H1 (cell line): ENCODE measurements around the gene BABAM2. TPM values are rescaled to one million over a fixed set of nuclear protein-coding genes. Genes with fewer than 3 reads are reported as not detected.

Source experiments
- ASH2L ChIP-seq: fragments of 200-600, 300-600 bp; sonication (generic); IDR thresholded peaks from one replicate; pipeline ENCODE4 v1.7.1; 2017; ENCODE audit warnings: low read length
- EP300 ChIP-seq, 2 experiments: IDR thresholded peaks; 1 replicate in 1 of 2; 2 replicates in 1 of 2; pipeline ENCODE4 v1.6.1; 2011 to 2012; ENCODE audit warnings: low read depth in 2 of 2, low read length in 2 of 2, mild to moderate bottlenecking in 2 of 2, borderline replicate concordance in 1 of 2, inconsistent platforms in 1 of 2, moderate library complexity in 1 of 2
- PHF8 ChIP-seq: fragments of 200-600 bp; sonication (generic); conservative IDR thresholded peaks from 2 replicates; pipeline ENCODE4 v1.7.1; 2012; ENCODE audit warnings: low read depth, mild to moderate bottlenecking, inconsistent platforms, low read length, moderate library complexity
- RAD21 ChIP-seq, 2 experiments: IDR thresholded peaks in 1 of 2; conservative IDR thresholded peaks in 1 of 2; 2 replicates each; pipeline ENCODE4 v1.6.1; 2011; ENCODE audit warnings: low read depth in 2 of 2, low read length in 2 of 2, improper control_type of control experiment in 1 of 2, inconsistent platforms in 1 of 2, mild to moderate bottlenecking in 1 of 2, moderate library complexity in 1 of 2
- SP2 ChIP-seq: IDR thresholded peaks from 2 replicates; pipeline ENCODE4 v1.6.1; 2012; ENCODE audit warnings: mild to moderate bottlenecking, low read length, inconsistent platforms
- polyA plus RNA-seq, 7 experiments: library from polyadenylated mRNA; depleted of rRNA in 3 of 7; stranded (reverse) in 5 of 7; unstranded in 2 of 7; fragments of >200 nt in 5 of 7; fragments of 200-250 nt in 2 of 7; gene quantifications; 1 replicate in 5 of 7; 2 replicates in 1 of 7; 4 replicates in 1 of 7; pipeline versions ENCODE4 v1.2.1 to v1.2.3, GENCODE V29; 2011 to 2013; ENCODE audit warnings: missing spikeins in 2 of 7, mixed read lengths in 2 of 7
- total RNA-seq: library from RNA; stranded (reverse); fragmentation: NEBNext Ultra II Directional; extraction: Animal tissue kit (Norgen Biotek cat#: 25700); gene quantifications from 2 replicates; pipeline ENCODE4 v1.2.1, GENCODE V29; 2021
- TF ChIP-seq, protein P1 (sequence below): IDR thresholded peaks from 2 replicates; pipeline ENCODE4 v1.6.1; 2012; ENCODE audit warnings: inconsistent platforms

BABAM2 gene
- total and polyA plus RNA-seq, 2 of the 8 experiments (the other 6 are each of a cell fraction or from before 2014, with no cell fraction given), result 15.8 to 20.9 TPM

GRCh38 chr2:28291811-28292440 lies 401.4 kb downstream of the BABAM2 start (continued):
- TF ChIP-seq RAD21 (IDR thresholded peaks at IDR 0.05 in 1 of 2, conservative IDR thresholded peaks at IDR 0.05 in 1 of 2; ENCODE audit: low read depth in 2 of 2, low read length in 2 of 2) (no peak), PHF8 (no peak), SP2 (no peak), EP300 (IDR thresholded peaks at IDR 0.05; ENCODE audit: borderline replicate concordance in 1 of 2, low read depth in 2 of 2, low read length in 2 of 2) (no peak), ASH2L (no peak)
- TF ChIP-seq, protein P1, sequence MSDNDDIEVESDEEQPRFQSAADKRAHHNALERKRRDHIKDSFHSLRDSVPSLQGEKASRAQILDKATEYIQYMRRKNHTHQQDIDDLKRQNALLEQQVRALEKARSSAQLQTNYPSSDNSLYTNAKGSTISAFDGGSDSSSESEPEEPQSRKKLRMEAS, result no peak
- TF ChIP-seq, all 59 proteins: peak for 0
